GM19240 (cell line): ENCODE results near the gene VSIG4.
"Not testable (repeated sequence)": the region's sequence is repeated elsewhere in the genome, so short reads cannot be mapped to it uniquely, and the experiment has no call there.

Source experiments
- DNase-seq: peaks from one replicate; pipeline ENCODE4 v3.0.0; 2011; ENCODE audit warnings: low spot score; ENCODE audit not compliant: insufficient read length

Gene VSIG4

DNA sequence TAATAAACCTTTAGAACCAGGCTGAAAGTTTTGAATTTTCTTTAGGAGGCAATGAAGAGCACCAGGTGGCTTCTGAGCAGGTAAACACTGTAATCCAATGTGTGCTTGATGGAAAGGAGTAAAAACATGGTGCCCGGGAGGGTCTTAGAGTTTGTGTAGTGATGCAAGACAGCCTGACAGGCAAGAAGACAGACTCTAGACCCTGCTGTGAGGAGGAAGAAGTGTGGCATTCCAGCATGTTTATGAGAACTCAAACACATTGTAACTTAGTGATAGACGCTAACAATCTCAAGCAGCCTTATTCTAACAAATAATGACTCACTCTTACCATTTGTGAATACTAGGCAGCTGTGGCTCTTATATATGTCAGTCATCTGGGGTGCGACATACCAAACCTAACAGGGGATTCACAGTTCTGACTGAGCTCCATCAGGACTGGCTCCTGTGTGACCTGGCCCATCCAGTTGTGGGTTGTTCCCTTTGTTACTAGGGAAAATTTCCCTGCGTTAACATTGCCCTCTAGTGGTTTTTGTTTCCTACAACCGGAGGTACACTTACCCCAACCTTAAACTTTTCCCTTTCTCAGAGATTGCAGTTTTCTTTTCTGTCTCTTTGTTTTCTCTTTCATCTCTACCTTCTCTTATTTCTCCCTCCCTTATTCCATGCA lies 53.8 kb downstream of the VSIG4 start:
- peak; percentile 13 for DNase-seq

- DNase-seq = no peak
Measured at GRCh38 chrX:65985211-65985610, 54.7 kb downstream of the VSIG4 start.

DNA sequence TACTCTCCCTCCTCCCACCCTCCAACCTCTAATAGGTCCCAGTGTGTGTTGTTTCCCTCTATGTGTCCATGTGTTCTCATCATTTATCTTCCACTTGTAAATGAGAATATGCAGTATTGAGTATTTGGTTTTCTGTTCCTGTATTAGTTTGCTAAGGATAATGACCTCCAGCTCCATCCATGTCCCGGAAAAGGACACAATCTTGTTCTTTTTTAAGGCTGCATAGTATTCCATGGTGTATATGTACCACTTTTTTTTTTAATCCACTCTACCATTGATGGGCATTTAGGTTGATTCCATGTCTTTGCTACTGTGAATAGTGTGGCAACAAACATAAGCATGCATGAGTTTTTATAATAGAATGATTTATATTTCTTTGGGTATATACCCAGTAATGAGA lies 62.7 kb downstream of the VSIG4 start:
- DNase-seq = not testable (repeated sequence)

DNA sequence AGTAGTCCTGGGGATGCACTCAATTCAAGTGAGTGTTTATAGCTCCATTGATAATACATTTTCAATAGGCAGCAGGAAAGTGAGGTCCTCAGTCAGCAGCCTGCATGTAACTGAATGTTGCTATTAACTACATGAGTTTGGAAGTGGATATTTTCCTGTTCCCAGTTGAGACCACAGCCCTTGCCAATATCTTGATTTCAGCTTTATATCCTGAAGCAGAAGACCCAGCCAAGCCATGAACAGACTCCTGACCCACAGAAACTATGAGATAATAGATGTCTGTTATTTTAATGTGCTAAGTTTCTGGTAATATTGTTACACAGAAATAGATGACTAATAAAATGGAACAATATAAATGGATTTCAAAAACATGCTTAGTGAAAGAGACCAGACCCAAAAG lies 63.7 kb downstream of the VSIG4 start:
- DNase-seq = no peak

DNA sequence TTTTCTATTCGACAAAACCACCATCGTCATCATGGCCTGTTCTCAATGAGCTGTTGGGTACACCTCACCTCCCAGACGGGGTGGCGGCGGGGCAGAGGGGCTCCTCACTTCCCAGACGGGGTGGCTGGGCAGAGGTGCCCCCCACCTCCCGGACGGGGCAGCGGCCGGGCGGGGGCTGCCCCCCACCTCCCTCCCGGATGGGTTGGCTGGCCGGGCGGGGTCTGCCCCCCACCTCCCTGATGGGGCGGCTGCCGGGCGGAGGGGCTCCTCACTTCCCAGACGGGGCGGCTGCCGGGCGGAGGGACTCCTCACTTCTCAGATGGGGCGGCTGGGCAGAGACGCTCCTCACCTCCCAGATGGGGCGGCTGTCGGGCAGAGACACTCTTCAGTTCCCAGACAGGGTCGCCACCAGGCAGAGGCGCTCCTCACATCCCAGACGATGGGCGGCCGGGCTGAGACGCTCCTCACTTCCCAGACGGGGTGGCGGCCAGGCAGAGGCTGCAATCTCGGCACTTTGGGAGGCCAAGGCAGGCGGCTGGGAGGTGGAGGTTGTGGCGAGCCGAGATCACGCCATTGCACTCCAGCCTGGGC lies 64.6 kb downstream of the VSIG4 start:
- not testable (repeated sequence) for DNase-seq
